CD4-positive, CD25-positive, alpha-beta regulatory T cell (primary cell): ENCODE measurements around the gene CHST4. TPM values are rescaled to one million over a fixed set of nuclear protein-coding genes. Genes with fewer than 3 reads are reported as not detected.
A peak's percentile ranks its signal among the peaks of the same experiment; 100 is the strongest.
"Not testable (repeated sequence)": the region's sequence is repeated elsewhere in the genome, so short reads cannot be mapped to it uniquely, and the experiment has no call there.

ENCODE experiments used
- ATAC-seq, 2 donors: fragments of 150-1000 bp; cut with Tn5 transposase; one replicate each; pipeline ENCODE4 v1.10.0; 2021; ENCODE audit warnings: low read depth in 2 of 2, moderate number of reproducible peaks in 2 of 2, moderate library complexity in 1 of 2
- DNase-seq, 3 donors: peaks; one replicate each; pipeline versions ENCODE4 v3.0.0 to v3.0.0-alpha.2; 2012 to 2022; ENCODE audit warnings: mixed read lengths in 1 of 3
- H3K27ac ChIP-seq: one replicate; pipeline ENCODE4 v1.7.0; 2013; ENCODE audit warnings: mild to moderate bottlenecking, low read length; ENCODE audit not compliant: insufficient read depth, poor library complexity, severe bottlenecking
- H3K27me3 ChIP-seq: one replicate; pipeline ENCODE4 v1.7.0; 2013; ENCODE audit warnings: low read length; ENCODE audit not compliant: control insufficient read depth, insufficient read depth
- H3K36me3 ChIP-seq: one replicate; pipeline ENCODE4 v1.7.0; 2013; ENCODE audit warnings: mild to moderate bottlenecking, low read length, moderate library complexity; ENCODE audit not compliant: control insufficient read depth, insufficient read depth
- H3K4me1 ChIP-seq: 2 replicates; pipeline ENCODE4 v1.7.0; 2013; ENCODE audit warnings: mild to moderate bottlenecking, low read length; ENCODE audit not compliant: insufficient read depth, control insufficient read depth, poor library complexity, severe bottlenecking
- H3K4me3 ChIP-seq: one replicate; pipeline ENCODE4 v1.7.0; 2013; ENCODE audit warnings: low read depth, mild to moderate bottlenecking, low read length, moderate library complexity
- H3K9me3 ChIP-seq, 2 experiments: 1 replicate in 1 of 2; 2 replicates in 1 of 2; pipeline ENCODE4 v1.7.0; 2013; ENCODE audit warnings: low read length in 2 of 2, mild to moderate bottlenecking in 1 of 2, moderate library complexity in 1 of 2; ENCODE audit not compliant: control insufficient read depth in 2 of 2
- H3K27ac Mint-ChIP-seq, 3 donors: one replicate each; pipeline ENCODE4 v1.8.0; 2020 to 2022; ENCODE audit warnings: mild to moderate bottlenecking in 3 of 3, mixed read lengths in 3 of 3, moderate library complexity in 2 of 3
- H3K27me3 Mint-ChIP-seq: one replicate; pipeline ENCODE4 v1.8.0; 2022; ENCODE audit warnings: mild to moderate bottlenecking, mixed read lengths
- H3K36me3 Mint-ChIP-seq: one replicate; pipeline ENCODE4 v1.8.0; 2020; ENCODE audit warnings: mixed read lengths
- H3K4me1 Mint-ChIP-seq, 4 donors: one replicate each; pipeline ENCODE4 v1.8.0; 2020 to 2022; ENCODE audit warnings: mixed read lengths in 4 of 4, mild to moderate bottlenecking in 1 of 4
- H3K4me3 Mint-ChIP-seq, 4 donors: one replicate each; pipeline ENCODE4 v1.8.0; 2020 to 2022; ENCODE audit warnings: mild to moderate bottlenecking in 4 of 4, mixed read lengths in 4 of 4, moderate library complexity in 3 of 4
- H3K9me3 Mint-ChIP-seq, 7 donors: one replicate each; pipeline ENCODE4 v1.8.0; 2020 to 2022; ENCODE audit warnings: mixed read lengths in 7 of 7, mild to moderate bottlenecking in 3 of 7, moderate library complexity in 2 of 7
- polyA plus RNA-seq, 4 donors: library from polyadenylated mRNA; unstranded; fragments of 300-500 nt; fragmentation: Illumina TruSeq; gene quantifications; one replicate each; pipeline ENCODE4 v1.2.3, GENCODE V29; 2021
- total RNA-seq: library from RNA; stranded (reverse); gene quantifications from one replicate; pipeline ENCODE4 v1.2.3, GENCODE V29; 2022

CHST4 gene
- total and polyA plus RNA-seq, 5 donors from 2014 or later: not detected

DNA sequence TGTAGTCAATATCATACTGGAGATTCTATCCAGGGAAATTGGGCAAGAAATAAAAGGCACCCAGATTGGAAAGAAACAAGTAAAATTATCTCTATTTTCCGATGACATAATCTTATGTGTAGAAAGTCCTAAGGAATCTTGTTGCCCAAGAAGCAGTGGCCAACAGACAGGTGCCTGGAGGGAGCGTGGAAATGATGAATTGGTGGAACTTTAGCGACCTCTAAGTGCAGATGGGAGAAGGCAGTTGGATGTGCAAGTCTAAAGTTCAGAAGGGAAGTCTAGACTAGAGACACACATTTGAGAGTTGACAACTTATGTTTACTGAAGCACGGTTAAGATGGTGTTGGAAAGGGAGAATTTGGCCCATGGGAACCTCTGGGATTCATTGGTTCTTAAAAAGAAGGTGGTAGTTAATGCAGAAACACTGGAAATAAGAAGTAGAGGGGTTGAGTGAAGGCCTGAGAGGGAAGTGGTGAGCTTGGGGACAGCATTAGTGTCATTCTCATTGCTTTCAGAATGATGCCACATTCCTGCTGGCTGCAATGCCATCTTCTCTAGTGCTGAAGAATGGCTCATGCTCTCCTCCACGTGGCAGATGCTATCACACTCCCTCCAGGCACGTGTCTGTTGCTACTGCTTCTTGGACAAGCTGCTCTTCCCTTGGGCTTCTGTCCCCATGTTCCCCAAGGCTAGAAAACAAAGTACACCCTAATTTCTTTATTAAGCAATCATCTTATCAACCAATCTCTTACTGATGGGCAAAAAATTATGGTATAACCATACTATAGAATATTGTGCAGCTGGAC, 26.7 kb downstream of the CHST4 start:
- no peaks in the 10 kb centered on the region for H3K36me3 Mint-ChIP-seq
- H3K9me3 Mint-ChIP-seq: peaks cover 0 to 5% (median 0%) of the 10 kb centered on the region in 7 donors

DNA sequence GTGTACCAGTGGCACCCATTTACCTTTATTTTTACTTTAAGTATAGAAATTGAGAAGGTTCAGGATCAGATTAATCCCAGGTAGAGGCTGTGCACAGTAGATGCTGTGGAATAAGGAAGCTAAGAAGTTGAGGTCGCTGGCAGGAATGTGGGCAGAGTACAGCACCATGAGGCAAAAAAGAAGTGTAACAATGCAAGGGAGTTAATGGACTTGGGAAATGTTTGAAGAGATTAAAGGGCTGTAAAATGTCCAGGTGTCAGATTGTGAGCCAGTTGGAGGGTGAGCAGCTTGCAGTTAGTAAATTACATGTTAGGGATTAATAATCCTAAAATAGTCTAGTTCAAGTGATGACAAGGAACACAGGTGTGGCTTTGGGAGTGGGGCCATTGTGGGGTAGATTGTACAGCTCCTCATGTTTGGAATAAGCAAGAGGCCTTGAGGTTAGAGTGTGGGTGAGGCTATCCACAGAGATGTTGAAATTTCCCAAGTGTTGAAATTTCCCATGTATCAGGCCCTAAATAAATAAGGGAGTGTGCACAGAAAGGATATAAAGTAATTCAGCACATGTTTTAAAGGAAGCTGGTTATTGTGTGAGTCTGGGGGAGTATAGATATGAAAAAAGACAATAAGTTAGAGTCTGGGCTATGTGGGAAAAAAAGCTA, 29.1 kb downstream of the CHST4 start:
- Histone ChIP-seq H3K4me3 (no peak overlapping the region), H3K27ac (no peak overlapping the region), H3K36me3 (no peaks in the 10 kb centered on the region), H3K27me3 (peaks cover 5% of the 10 kb centered on the region), H3K9me3 (no peaks in the 10 kb centered on the region), H3K4me1 (no peaks in the 10 kb centered on the region)
- no peak for ATAC-seq
- H3K27ac Mint-ChIP-seq: peak overlapping the region in 1 of 3 donors; percentile 39
- no peaks in the 10 kb centered on the region for H3K36me3 Mint-ChIP-seq
- no peaks in the 10 kb centered on the region for H3K4me1 Mint-ChIP-seq
- DNase-seq: no peak
- H3K9me3 Mint-ChIP-seq: peaks cover 0 to 8% (median 0%) of the 10 kb centered on the region in 7 donors
- no peak overlapping the region for H3K4me3 Mint-ChIP-seq
- peaks cover 30% of the 10 kb centered on the region for H3K27me3 Mint-ChIP-seq

More for the DNA sequence above, 26.7 kb downstream of the CHST4 start:
- Histone ChIP-seq H3K9me3 (no peaks in the 10 kb centered on the region), H3K36me3 (no peaks in the 10 kb centered on the region), H3K4me3 (no peak overlapping the region), H3K27ac (no peak overlapping the region), H3K27me3 (peaks cover 7% of the 10 kb centered on the region), H3K4me1 (no peaks in the 10 kb centered on the region)
- ATAC-seq (no peak), DNase-seq (no peak)
- H3K4me1 Mint-ChIP-seq: no peaks in the 10 kb centered on the region
- peaks cover 16% of the 10 kb centered on the region for H3K27me3 Mint-ChIP-seq
- no peak overlapping the region for H3K27ac Mint-ChIP-seq
- no peak overlapping the region for H3K4me3 Mint-ChIP-seq

DNA sequence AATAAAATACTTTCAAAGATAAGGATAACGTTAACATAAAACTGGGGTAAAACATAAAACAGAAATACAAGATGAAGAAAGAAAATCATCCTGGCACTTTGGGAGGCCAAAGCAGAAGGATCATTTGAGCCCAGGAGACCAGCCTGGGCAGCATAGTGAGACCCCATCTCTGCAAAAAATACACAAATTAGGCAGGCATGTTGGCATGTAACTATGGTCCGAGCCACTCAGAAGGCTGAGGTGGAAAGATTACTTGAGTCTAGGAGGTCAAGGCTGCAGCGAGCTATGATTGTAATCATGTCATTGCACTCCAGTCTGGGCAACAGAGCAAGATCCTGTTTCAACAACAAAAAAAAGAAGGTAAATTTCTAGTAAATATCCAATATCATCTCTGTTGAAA, 31.1 kb downstream of the CHST4 start:
- peaks cover 3% of the 10 kb centered on the region for H3K36me3 Mint-ChIP-seq

DNA sequence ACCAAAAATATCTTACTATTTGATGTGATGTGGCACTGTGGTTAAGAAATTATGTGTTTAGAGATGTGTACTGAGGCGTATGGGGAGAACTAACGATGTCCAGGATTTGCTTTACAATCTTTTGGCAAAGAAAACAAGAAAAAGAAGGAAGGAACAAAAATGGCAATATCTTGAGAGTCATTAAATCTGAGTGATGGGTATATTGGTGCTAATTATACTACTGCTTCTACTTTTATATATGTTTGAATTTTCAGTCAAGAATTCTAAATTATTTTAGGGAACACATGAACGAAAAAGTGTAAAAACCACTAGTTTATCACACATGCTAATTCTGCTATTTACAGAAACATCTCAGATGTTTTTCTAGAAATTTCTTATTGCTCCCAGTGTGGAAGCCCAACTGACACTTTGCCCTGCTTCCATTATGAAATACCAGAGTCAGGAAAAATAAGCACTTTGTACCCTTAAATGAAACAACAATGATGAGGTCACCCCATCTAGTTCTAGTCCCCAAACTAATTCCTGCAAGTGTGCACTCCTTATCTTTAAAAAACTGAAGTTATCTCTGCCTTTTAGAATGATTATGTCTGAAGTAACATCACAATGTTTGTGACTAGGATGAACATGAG, 31.8 kb downstream of the CHST4 start:
- ATAC-seq (no peak), DNase-seq (no peak)
- Mint-ChIP-seq H3K9me3 (peaks cover 0 to 15% (median 2%) of the 10 kb centered on the region in 7 donors), H3K36me3 (peaks cover 3% of the 10 kb centered on the region), H3K4me1 (no peaks in the 10 kb centered on the region), H3K4me3 (no peak overlapping the region), H3K27ac (no peak overlapping the region), H3K27me3 (peaks cover 22% of the 10 kb centered on the region)
- H3K9me3 ChIP-seq: peaks cover 3 to 5% of the 10 kb centered on the region in 2 experiments
- no peak overlapping the region for H3K27ac ChIP-seq
- no peak overlapping the region for H3K4me3 ChIP-seq
- no peaks in the 10 kb centered on the region for H3K36me3 ChIP-seq
- H3K27me3 ChIP-seq: peaks cover 2% of the 10 kb centered on the region
- no peaks in the 10 kb centered on the region for H3K4me1 ChIP-seq

More for the DNA sequence above, 31.1 kb downstream of the CHST4 start:
- H3K27ac Mint-ChIP-seq: no peak overlapping the region
- DNase-seq (no peak), ATAC-seq (no peak)
- H3K9me3 Mint-ChIP-seq: peaks cover 0 to 11% (median 2%) of the 10 kb centered on the region in 7 donors
- Histone ChIP-seq H3K9me3 (no peaks in the 10 kb centered on the region), H3K36me3 (no peaks in the 10 kb centered on the region), H3K4me3 (no peak overlapping the region), H3K4me1 (no peaks in the 10 kb centered on the region), H3K27me3 (peaks cover 5% of the 10 kb centered on the region), H3K27ac (no peak overlapping the region)
- H3K27me3 Mint-ChIP-seq: peaks cover 28% of the 10 kb centered on the region
- no peaks in the 10 kb centered on the region for H3K4me1 Mint-ChIP-seq
- H3K4me3 Mint-ChIP-seq: no peak overlapping the region

DNA sequence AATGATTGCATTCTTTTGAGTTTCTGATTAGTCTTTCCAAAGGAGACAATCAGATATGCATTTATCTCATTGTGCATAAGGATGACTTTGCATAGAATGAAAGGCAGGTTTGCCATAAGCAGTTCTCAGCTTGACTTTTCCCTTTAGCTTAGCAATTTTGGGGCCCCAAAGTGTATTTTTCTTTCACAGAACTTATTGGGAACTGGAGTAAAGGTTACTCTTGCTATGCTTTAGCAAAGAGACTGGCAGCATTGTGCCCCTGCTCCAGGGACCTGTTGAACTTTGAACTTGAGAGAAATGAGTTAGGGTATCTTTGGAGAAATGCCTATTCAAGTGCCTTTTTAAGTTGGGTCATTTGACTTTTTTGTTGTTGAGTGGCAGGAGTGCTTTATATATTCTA, 33.6 kb downstream of the CHST4 start:
- ATAC-seq (no peak), DNase-seq (no peak)
- H3K4me3 Mint-ChIP-seq: peak overlapping the region in 1 of 4 donors; percentile 2
- Histone ChIP-seq H3K4me3 (no peak overlapping the region), H3K27ac (no peak overlapping the region), H3K9me3 (peaks cover 3 to 5% of the 10 kb centered on the region in 2 experiments), H3K4me1 (peaks cover 6% of the 10 kb centered on the region), H3K36me3 (no peaks in the 10 kb centered on the region), H3K27me3 (no peaks in the 10 kb centered on the region)
- peaks cover 3% of the 10 kb centered on the region for H3K36me3 Mint-ChIP-seq
- H3K27me3 Mint-ChIP-seq: peaks cover 25% of the 10 kb centered on the region
- H3K4me1 Mint-ChIP-seq: peaks cover 0 to 8% (median 2%) of the 10 kb centered on the region in 4 donors
- H3K9me3 Mint-ChIP-seq: peaks cover 0 to 16% (median 2%) of the 10 kb centered on the region in 7 donors
- H3K27ac Mint-ChIP-seq: no peak overlapping the region

DNA sequence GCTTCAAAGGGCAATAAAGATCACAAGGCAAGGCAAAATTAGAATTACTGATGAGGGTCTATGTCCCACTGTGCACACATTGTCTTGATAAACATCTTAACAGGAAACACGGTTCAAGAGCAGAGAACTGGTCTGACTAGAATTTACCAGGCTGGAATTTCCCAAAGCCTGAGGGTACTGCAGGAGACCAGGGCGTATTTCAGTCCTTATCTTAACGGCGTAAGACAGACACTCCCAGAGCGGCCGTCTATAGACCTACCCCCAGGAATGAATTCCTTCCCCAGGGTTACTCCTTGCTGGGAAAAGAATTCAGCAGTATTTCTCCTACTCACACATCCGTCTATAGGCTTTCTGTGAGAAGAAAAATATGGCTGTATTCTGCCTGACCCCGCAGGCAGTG, 35.7 kb downstream of the CHST4 start:
- H3K27me3 Mint-ChIP-seq: peaks cover 32% of the 10 kb centered on the region
- not testable (repeated sequence) for ATAC-seq, H3K36me3 ChIP-seq, H3K27ac ChIP-seq, H3K36me3 Mint-ChIP-seq, H3K9me3 ChIP-seq, H3K27ac Mint-ChIP-seq, DNase-seq, H3K27me3 ChIP-seq, H3K4me3 ChIP-seq
- peaks cover 13% of the 10 kb centered on the region for H3K4me1 ChIP-seq
- peaks cover 6 to 22% (median 12%) of the 10 kb centered on the region in 4 donors for H3K4me1 Mint-ChIP-seq
- peak overlapping the region in 1 of 4 donors; percentile 14 for H3K4me3 Mint-ChIP-seq
- peaks cover 0 to 16% (median 4%) of the 10 kb centered on the region in 7 donors for H3K9me3 Mint-ChIP-seq

DNA sequence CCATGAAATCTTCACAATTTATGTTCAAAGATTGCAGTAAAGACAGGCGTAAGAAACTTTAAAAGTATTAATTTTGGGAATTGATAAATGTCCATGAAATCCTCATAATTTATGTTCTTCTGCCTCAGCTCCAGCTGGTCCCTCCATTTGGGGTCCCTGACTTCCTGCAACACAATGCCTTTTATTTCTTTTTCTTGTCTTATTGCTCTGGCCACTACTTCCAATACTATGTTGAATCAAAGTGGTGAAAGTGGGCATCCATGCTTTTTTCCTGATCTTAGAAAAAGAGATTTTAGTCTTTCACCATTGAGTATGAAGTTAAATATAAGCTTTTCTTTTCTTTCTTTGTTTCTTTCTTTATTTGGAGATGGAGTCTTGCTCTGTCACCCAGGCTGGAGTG, 36.3 kb downstream of the CHST4 start:
- Histone ChIP-seq H3K27ac (no peak overlapping the region), H3K4me1 (peaks cover 13% of the 10 kb centered on the region), H3K9me3 (peaks cover 3 to 5% of the 10 kb centered on the region in 2 experiments), H3K27me3 (no peaks in the 10 kb centered on the region), H3K4me3 (no peak overlapping the region), H3K36me3 (no peaks in the 10 kb centered on the region)
- DNase-seq (no peak), ATAC-seq (no peak)
- Mint-ChIP-seq H3K27me3 (peaks cover 32% of the 10 kb centered on the region), H3K27ac (no peak overlapping the region), H3K4me1 (peaks cover 6 to 22% (median 13%) of the 10 kb centered on the region in 4 donors), H3K9me3 (peaks cover 0 to 16% (median 4%) of the 10 kb centered on the region in 7 donors), H3K4me3 (peak overlapping the region in 1 of 4 donors; percentile 14), H3K36me3 (peaks cover 3% of the 10 kb centered on the region)
